Hepatic stellate cell (primary cell): Measurements from ENCODE around the gene COLEC12.

ENCODE experiments used
- DNase-seq: peaks from one replicate; pipeline ENCODE4 v3.0.0; 2011; ENCODE audit warnings: low spot score

Gene COLEC12

GRCh38 chr18:356778-357177, 143.7 kb downstream of the COLEC12 start:
- DNase-seq = no peak

GRCh38 chr18:355678-356077, 144.8 kb downstream of the COLEC12 start:
- no peak for DNase-seq

- DNase-seq = no peak
Measured at GRCh38 chr18:354471-354870, 146.0 kb downstream of the COLEC12 start.

- DNase-seq = no peak
Measured at GRCh38 chr18:354003-354402, 146.5 kb downstream of the COLEC12 start.

- DNase-seq = no peak
Measured at GRCh38 chr18:352438-352837, 148.1 kb downstream of the COLEC12 start.

- no peak for DNase-seq
Measured at GRCh38 chr18:350953-351572, 149.4 kb downstream of the COLEC12 start.

- no peak for DNase-seq
Measured at GRCh38 chr18:346600-346999, 153.9 kb downstream of the COLEC12 start.

- DNase-seq = no peak
Measured at GRCh38 chr18:341102-341501, 159.4 kb downstream of the COLEC12 start.

- no peak for DNase-seq
Measured at GRCh38 chr18:340044-340443, 160.5 kb downstream of the COLEC12 start.

GRCh38 chr18:339200-339599, 161.3 kb downstream of the COLEC12 start:
- no peak for DNase-seq

- DNase-seq = no peak
Measured at GRCh38 chr18:336713-337112, 163.8 kb downstream of the COLEC12 start.

GRCh38 chr18:335733-336132, 164.8 kb downstream of the COLEC12 start:
- no peak for DNase-seq

GRCh38 chr18:334575-335132, 165.8 kb downstream of the COLEC12 start:
- no peak for DNase-seq

GRCh38 chr18:332721-333510, 167.6 kb downstream of the COLEC12 start:
- no peak for DNase-seq

- DNase-seq = no peak
Measured at GRCh38 chr18:332007-332406, 168.5 kb downstream of the COLEC12 start.

- DNase-seq = no peak
Measured at GRCh38 chr18:331221-331821, 169.2 kb downstream of the COLEC12 start.

GRCh38 chr18:328928-329327, 171.6 kb downstream of the COLEC12 start:
- no peak for DNase-seq

GRCh38 chr18:326846-327245, 173.7 kb downstream of the COLEC12 start:
- no peak for DNase-seq

GRCh38 chr18:323253-323622, 177.3 kb downstream of the COLEC12 start:
- DNase-seq = no peak

- no peak for DNase-seq
Measured at GRCh38 chr18:321865-322467, 178.5 kb downstream of the COLEC12 start.

GRCh38 chr18:320155-320554, 180.3 kb downstream of the COLEC12 start:
- no peak for DNase-seq

- no peak for DNase-seq
Measured at GRCh38 chr18:319720-320119, 180.8 kb downstream of the COLEC12 start.
